Smooth muscle cell (in vitro differentiated cells): ENCODE measurements around the gene TSHZ1. TPM values are rescaled to one million over a fixed set of nuclear protein-coding genes. Genes with fewer than 3 reads are reported as not detected.
A peak's percentile ranks its signal among the peaks of the same experiment; 100 is the strongest.

ENCODE experiments used
- DNase-seq: peaks from one replicate; lab custom pipeline; 2025; ENCODE audit not compliant: unreplicated experiment; lab: John Stamatoyannopoulos, UW
- H2AFZ ChIP-seq: fragments of 200-600 bp; sonication (generic); 2 replicates; pipeline ENCODE4 v1.6.0; 2016; ENCODE audit warnings: antibody characterized with exemption, low read depth, mild to moderate bottlenecking
- H3F3A ChIP-seq: fragments of 200-600 bp; sonication (generic); 2 replicates; pipeline ENCODE4 v1.6.0; 2017; ENCODE audit warnings: antibody characterized with exemption, low read depth
- H3K27ac ChIP-seq: fragments of 200-600 bp; sonication (generic); 2 replicates; pipeline ENCODE4 v1.5.1; 2016; ENCODE audit warnings: low read depth, mild to moderate bottlenecking
- H3K27me3 ChIP-seq: fragments of 200-600 bp; sonication (generic); 2 replicates; pipeline ENCODE4 v1.6.1; 2016; ENCODE audit warnings: low read depth, mild to moderate bottlenecking
- H3K36me3 ChIP-seq: fragments of 200-600 bp; sonication (generic); 2 replicates; pipeline ENCODE4 v1.5.1; 2016; ENCODE audit warnings: low read depth
- H3K4me1 ChIP-seq: fragments of 200-600 bp; sonication (generic); 2 replicates; pipeline ENCODE4 v1.5.1; 2016; ENCODE audit warnings: low read depth
- H3K4me2 ChIP-seq: fragments of 200-600 bp; sonication (generic); 2 replicates; pipeline ENCODE4 v1.6.0; 2016; ENCODE audit warnings: mild to moderate bottlenecking
- H3K4me3 ChIP-seq: fragments of 200-600 bp; sonication (generic); 2 replicates; pipeline ENCODE4 v1.5.1; 2016; ENCODE audit warnings: mild to moderate bottlenecking
- H3K79me2 ChIP-seq: fragments of 200-600 bp; sonication (generic); 2 replicates; pipeline ENCODE4 v1.6.0; 2016; ENCODE audit warnings: low read depth, mild to moderate bottlenecking
- H3K9ac ChIP-seq: fragments of 200-600 bp; sonication (generic); 2 replicates; pipeline ENCODE4 v1.6.0; 2016; ENCODE audit warnings: low read depth
- H3K9me3 ChIP-seq: fragments of 200-600 bp; sonication (generic); replicated peaks from 2 replicates; pipeline ENCODE4 v1.5.1; 2016; ENCODE audit warnings: low read depth
- H4K20me1 ChIP-seq: fragments of 200-600 bp; sonication (generic); 2 replicates; pipeline ENCODE4 v1.6.0; 2016; ENCODE audit warnings: low read depth
- CTCF ChIP-seq: fragments of 200-600 bp; sonication (generic); IDR thresholded peaks from 2 replicates; pipeline ENCODE4 v1.5.1; 2017; ENCODE audit warnings: borderline replicate concordance, mild to moderate bottlenecking, antibody characterized with exemption; ENCODE audit not compliant: insufficient read depth, poor library complexity, severe bottlenecking
- WGBS: methylation state at CpG from one replicate; pipeline ENCODE4 v1.1.7; 2016; ENCODE audit warnings: low lambda C conversion rate; 5-methylcytosine and 5-hydroxymethylcytosine counted together
- polyA plus RNA-seq: library from polyadenylated mRNA; unstranded; fragments of >200 nt; fragmentation: Nextera tagmentation; extraction: Ambion mirVana; gene quantifications from 2 replicates; pipeline ENCODE4 v1.2.1, GENCODE V29; 2016
- total RNA-seq: library from RNA; depleted of rRNA; stranded (reverse); fragments of >200 nt; gene quantifications from 2 replicates; pipeline ENCODE4 v1.2.3, GENCODE V29; 2014

Gene TSHZ1
- total and polyA plus RNA-seq, 2 experiments from 2014 or later = 21.3 to 26.1 TPM

- Histone ChIP-seq H3K36me3 (no peaks in the 10 kb centered on the region), H3K4me3 (no peak overlapping the region), H3K27me3 (no peaks in the 10 kb centered on the region), H4K20me1 (peaks cover 83% of the 10 kb centered on the region), H3K4me1 (no peaks in the 10 kb centered on the region), H3K27ac (peak overlapping the region; percentile 15), H3K9me3 (no peaks in the 10 kb centered on the region), H3K4me2 (no peak overlapping the region), H2AFZ (no peak overlapping the region), H3K79me2 (peaks cover 100% of the 10 kb centered on the region), H3K9ac (no peak overlapping the region), H3F3A (no peaks in the 10 kb centered on the region)
- TF ChIP-seq CTCF = no peak
- 86% methylated on average over 2 of the region's 2 CpGs for WGBS
- no peak for DNase-seq
Observed at GRCh38 chr18:75252136-75252535, 41.5 kb downstream of the TSHZ1 start.

- no peak for DNase-seq
- no peaks in the 10 kb centered on the region for H3K36me3 ChIP-seq
- peaks cover 100% of the 10 kb centered on the region for H3K79me2 ChIP-seq
- no peak overlapping the region for H3K9ac ChIP-seq
- H3K4me2 ChIP-seq = peak overlapping the region; percentile 65
- no peak overlapping the region for H3K4me3 ChIP-seq
- H3F3A ChIP-seq = no peaks in the 10 kb centered on the region
- TF ChIP-seq CTCF = no peak
- H3K4me1 ChIP-seq = no peaks in the 10 kb centered on the region
- H3K27me3 ChIP-seq = no peaks in the 10 kb centered on the region
- WGBS = 97% methylated on average over 1 of the region's 1 CpG
- H2AFZ ChIP-seq = no peak overlapping the region
- H3K9me3 ChIP-seq = no peaks in the 10 kb centered on the region
- peak overlapping the region; percentile 45 for H3K27ac ChIP-seq
- peaks cover 91% of the 10 kb centered on the region for H4K20me1 ChIP-seq
Observed at GRCh38 chr18:75253043-75253442, 42.4 kb downstream of the TSHZ1 start.

GRCh38 chr18:75253784-75254183, 43.2 kb downstream of the TSHZ1 start:
- Histone ChIP-seq H3K4me2 (peak overlapping the region; percentile 65), H4K20me1 (peaks cover 92% of the 10 kb centered on the region), H3K36me3 (no peaks in the 10 kb centered on the region), H3K9me3 (no peaks in the 10 kb centered on the region), H3K4me1 (no peaks in the 10 kb centered on the region), H3K79me2 (peaks cover 100% of the 10 kb centered on the region), H3K27ac (peak overlapping the region; percentile 45), H2AFZ (no peak overlapping the region), H3K27me3 (no peaks in the 10 kb centered on the region), H3K9ac (no peak overlapping the region), H3K4me3 (no peak overlapping the region), H3F3A (no peaks in the 10 kb centered on the region)
- no peak for DNase-seq
- 44% methylated on average over 4 of the region's 4 CpGs for WGBS
- TF ChIP-seq CTCF = no peak

- Histone ChIP-seq H4K20me1 (peaks cover 93% of the 10 kb centered on the region), H3K4me3 (no peak overlapping the region), H3K9me3 (no peaks in the 10 kb centered on the region), H3K36me3 (no peaks in the 10 kb centered on the region), H3F3A (no peaks in the 10 kb centered on the region), H3K27me3 (no peaks in the 10 kb centered on the region), H2AFZ (no peak overlapping the region), H3K79me2 (peaks cover 100% of the 10 kb centered on the region), H3K9ac (no peak overlapping the region), H3K4me1 (no peaks in the 10 kb centered on the region), H3K4me2 (no peak overlapping the region), H3K27ac (no peak overlapping the region)
- DNase-seq = no peak
- no peak for TF ChIP-seq CTCF
- WGBS = 91% methylated on average over 3 of the region's 3 CpGs
Observed at GRCh38 chr18:75255094-75255493, 44.5 kb downstream of the TSHZ1 start.
